ENCODE measurements around the gene ZNF90. TPM values are rescaled to one million over a fixed set of nuclear protein-coding genes. Genes with fewer than 3 reads are reported as not detected.

ZNF90 gene
- total and polyA plus RNA-seq, 2 experiments from 2014 or later = 102 to 122 TPM

DNA sequence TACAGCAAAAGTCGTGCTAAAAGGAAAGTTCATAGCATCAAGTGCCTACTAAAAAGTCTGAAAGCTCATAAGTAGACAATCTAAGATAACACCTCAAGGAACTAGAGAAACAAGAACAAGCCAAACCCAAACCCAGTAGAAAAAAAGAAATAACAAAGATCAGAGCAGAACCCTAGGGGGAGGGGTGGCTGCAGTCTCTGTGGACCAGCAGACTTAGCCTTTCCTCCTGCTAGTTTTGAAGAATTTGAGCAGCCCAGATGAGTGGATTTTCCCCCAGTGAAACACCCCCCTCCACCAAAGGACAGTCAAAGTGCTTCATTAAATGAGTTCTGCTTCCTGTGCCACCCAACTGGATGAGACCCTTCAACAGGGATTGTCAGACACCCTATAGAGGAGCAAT, 86.7 kb downstream of the ZNF90 start (continued):
- TF ChIP-seq, protein P1, sequence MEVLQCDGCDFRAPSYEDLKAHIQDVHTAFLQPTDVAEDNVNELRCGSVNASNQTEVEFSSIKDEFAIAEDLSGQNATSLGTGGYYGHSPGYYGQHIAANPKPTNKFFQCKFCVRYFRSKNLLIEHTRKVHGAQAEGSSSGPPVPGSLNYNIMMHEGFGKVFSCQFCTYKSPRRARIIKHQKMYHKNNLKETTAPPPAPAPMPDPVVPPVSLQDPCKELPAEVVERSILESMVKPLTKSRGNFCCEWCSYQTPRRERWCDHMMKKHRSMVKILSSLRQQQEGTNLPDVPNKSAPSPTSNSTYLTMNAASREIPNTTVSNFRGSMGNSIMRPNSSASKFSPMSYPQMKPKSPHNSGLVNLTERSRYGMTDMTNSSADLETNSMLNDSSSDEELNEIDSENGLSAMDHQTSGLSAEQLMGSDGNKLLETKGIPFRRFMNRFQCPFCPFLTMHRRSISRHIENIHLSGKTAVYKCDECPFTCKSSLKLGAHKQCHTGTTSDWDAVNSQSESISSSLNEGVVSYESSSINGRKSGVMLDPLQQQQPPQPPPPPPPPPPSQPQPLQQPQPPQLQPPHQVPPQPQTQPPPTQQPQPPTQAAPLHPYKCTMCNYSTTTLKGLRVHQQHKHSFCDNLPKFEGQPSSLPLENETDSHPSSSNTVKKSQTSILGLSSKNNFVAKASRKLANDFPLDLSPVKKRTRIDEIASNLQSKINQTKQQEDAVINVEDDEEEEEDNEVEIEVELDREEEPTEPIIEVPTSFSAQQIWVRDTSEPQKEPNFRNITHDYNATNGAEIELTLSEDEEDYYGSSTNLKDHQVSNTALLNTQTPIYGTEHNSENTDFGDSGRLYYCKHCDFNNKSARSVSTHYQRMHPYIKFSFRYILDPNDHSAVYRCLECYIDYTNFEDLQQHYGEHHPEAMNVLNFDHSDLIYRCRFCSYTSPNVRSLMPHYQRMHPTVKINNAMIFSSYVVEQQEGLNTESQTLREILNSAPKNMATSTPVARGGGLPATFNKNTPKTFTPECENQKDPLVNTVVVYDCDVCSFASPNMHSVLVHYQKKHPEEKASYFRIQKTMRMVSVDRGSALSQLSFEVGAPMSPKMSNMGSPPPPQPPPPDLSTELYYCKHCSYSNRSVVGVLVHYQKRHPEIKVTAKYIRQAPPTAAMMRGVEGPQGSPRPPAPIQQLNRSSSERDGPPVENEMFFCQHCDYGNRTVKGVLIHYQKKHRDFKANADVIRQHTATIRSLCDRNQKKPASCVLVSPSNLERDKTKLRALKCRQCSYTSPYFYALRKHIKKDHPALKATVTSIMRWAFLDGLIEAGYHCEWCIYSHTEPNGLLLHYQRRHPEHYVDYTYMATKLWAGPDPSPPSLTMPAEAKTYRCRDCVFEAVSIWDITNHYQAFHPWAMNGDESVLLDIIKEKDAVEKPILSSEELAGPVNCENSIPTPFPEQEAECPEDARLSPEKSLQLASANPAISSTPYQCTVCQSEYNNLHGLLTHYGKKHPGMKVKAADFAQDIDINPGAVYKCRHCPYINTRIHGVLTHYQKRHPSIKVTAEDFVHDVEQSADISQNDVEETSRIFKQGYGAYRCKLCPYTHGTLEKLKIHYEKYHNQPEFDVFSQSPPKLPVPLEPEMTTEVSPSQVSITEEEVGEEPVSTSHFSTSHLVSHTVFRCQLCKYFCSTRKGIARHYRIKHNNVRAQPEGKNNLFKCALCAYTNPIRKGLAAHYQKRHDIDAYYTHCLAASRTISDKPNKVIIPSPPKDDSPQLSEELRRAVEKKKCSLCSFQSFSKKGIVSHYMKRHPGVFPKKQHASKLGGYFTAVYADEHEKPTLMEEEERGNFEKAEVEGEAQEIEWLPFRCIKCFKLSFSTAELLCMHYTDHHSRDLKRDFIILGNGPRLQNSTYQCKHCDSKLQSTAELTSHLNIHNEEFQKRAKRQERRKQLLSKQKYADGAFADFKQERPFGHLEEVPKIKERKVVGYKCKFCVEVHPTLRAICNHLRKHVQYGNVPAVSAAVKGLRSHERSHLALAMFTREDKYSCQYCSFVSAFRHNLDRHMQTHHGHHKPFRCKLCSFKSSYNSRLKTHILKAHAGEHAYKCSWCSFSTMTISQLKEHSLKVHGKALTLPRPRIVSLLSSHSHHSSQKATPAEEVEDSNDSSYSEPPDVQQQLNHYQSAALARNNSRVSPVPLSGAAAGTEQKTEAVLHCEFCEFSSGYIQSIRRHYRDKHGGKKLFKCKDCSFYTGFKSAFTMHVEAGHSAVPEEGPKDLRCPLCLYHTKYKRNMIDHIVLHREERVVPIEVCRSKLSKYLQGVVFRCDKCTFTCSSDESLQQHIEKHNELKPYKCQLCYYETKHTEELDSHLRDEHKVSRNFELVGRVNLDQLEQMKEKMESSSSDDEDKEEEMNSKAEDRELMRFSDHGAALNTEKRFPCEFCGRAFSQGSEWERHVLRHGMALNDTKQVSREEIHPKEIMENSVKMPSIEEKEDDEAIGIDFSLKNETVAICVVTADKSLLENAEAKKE (CRISPR knock-in tag; IDR thresholded peaks at IDR 0.05) = no peak

DNA sequence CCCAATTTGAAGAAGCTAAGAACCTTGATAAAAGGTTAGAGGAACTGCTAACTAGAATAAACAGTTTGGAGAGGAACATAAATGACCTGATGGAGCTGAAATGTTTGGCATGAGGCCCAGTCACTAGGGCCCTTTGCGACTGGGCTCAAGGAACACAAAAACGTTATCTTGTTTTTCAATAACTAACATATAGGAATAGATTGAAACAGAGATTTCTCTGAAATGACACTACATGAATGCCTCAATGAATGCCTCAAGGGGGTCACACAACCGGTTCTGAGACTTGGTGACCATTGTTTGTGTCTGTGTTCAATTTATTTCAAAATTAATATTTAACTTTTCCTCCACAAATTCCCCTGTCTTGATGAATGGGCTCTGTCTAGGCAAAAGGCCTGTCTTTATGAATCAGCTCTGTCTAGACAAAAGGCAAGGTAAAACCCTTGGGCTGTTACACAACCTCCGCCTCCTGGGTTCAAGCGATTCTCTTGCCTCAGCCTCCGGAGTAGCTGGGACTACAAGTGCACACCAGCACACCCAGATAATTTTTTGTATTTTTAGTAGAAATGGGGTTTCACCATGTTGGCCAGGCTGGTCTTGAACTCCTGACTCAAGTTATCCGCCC, 88.3 kb downstream of the ZNF90 start:
- Histone ChIP-seq H3K79me2 (replicated peaks; ENCODE audit: insufficient read depth) (peaks cover 38% of the 10 kb centered on the region), H3K36me3 (ENCODE audit: insufficient read depth) (peaks cover 15% of the 10 kb centered on the region)
- ATAC-seq = no peak
- no peak for TF ChIP-seq JUNB (IDR thresholded peaks at IDR 0.05; ENCODE audit: unreplicated experiment)
- TF ChIP-seq, protein P2, sequence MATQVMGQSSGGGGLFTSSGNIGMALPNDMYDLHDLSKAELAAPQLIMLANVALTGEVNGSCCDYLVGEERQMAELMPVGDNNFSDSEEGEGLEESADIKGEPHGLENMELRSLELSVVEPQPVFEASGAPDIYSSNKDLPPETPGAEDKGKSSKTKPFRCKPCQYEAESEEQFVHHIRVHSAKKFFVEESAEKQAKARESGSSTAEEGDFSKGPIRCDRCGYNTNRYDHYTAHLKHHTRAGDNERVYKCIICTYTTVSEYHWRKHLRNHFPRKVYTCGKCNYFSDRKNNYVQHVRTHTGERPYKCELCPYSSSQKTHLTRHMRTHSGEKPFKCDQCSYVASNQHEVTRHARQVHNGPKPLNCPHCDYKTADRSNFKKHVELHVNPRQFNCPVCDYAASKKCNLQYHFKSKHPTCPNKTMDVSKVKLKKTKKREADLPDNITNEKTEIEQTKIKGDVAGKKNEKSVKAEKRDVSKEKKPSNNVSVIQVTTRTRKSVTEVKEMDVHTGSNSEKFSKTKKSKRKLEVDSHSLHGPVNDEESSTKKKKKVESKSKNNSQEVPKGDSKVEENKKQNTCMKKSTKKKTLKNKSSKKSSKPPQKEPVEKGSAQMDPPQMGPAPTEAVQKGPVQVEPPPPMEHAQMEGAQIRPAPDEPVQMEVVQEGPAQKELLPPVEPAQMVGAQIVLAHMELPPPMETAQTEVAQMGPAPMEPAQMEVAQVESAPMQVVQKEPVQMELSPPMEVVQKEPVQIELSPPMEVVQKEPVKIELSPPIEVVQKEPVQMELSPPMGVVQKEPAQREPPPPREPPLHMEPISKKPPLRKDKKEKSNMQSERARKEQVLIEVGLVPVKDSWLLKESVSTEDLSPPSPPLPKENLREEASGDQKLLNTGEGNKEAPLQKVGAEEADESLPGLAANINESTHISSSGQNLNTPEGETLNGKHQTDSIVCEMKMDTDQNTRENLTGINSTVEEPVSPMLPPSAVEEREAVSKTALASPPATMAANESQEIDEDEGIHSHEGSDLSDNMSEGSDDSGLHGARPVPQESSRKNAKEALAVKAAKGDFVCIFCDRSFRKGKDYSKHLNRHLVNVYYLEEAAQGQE (IDR thresholded peaks at IDR 0.05; ENCODE audit: unreplicated experiment) = no peak
- TF ChIP-seq, protein P1 (CRISPR knock-in tag; IDR thresholded peaks at IDR 0.05) = no peak
- TF ChIP-seq NANOG (IDR thresholded peaks at IDR 0.05; ENCODE audit: borderline replicate concordance) = no peak
- no peak for TF ChIP-seq POLR2AphosphoS5 (IDR thresholded peaks at IDR 0.05; ENCODE audit: low read depth)

More for the DNA sequence above, 88.3 kb downstream of the ZNF90 start:
- H3K4me3 ChIP-seq = no peak overlapping the region
- no peak overlapping the region for H3K4me2 ChIP-seq
- peak overlapping the region; percentile 52; the same call in 1 of the 2 replicates for H2AFZ ChIP-seq
- no peak overlapping the region for H3K27ac ChIP-seq (ENCODE audit: low read depth)
- no peak for DNase-seq (ENCODE audit: low spot score)
- H4K20me1 ChIP-seq (replicated peaks; ENCODE audit: insufficient read depth) = peaks cover 13% of the 10 kb centered on the region
- H3K9me2 ChIP-seq (ENCODE audit: insufficient read depth) = no peaks in the 10 kb centered on the region
- peaks cover 10% of the 10 kb centered on the region for H3K9me3 Mint-ChIP-seq
- peaks cover 16% of the 10 kb centered on the region for H3K27me3 Mint-ChIP-seq (ENCODE audit: insufficient read depth, low read depth, poor library complexity)
- no peak overlapping the region for H3K27ac Mint-ChIP-seq
- H3K4me1 Mint-ChIP-seq = peaks cover 16% of the 10 kb centered on the region
- H3K36me3 Mint-ChIP-seq (ENCODE audit: low read depth) = peaks cover 31% of the 10 kb centered on the region
- H3K4me3 Mint-ChIP-seq = no peak overlapping the region
- 0 out of 2 replicates have a peak, but pooled peaks cover 4% of the 10 kb centered on the region for H3F3A ChIP-seq (replicated peaks; ENCODE audit: low read depth)
- peaks cover 32% of the 10 kb centered on the region for H3K4me1 ChIP-seq (ENCODE audit: insufficient read depth)
- H3K27me3 ChIP-seq (ENCODE audit: insufficient read depth) = no peaks in the 10 kb centered on the region

Data from GM23338 (cell line).